NB4 (cell line): Measurements from ENCODE around the gene RASGRP3.

Source experiments
- DNase-seq: peaks from one replicate; pipeline ENCODE4 v3.0.0; 2010; ENCODE audit warnings: low read depth
- H3K4me3 ChIP-seq: one replicate; pipeline ENCODE4 v1.5.1; 2011; ENCODE audit warnings: mild to moderate bottlenecking, low read depth, low read length, moderate library complexity
- MYC ChIP-seq: IDR thresholded peaks from 2 replicates; pipeline ENCODE4 v1.6.1; 2011; ENCODE audit warnings: low read depth, low read length
- POLR2A ChIP-seq: IDR thresholded peaks from 2 replicates; pipeline ENCODE4 v1.6.1; 2011; ENCODE audit warnings: mild to moderate bottlenecking; ENCODE audit not compliant: insufficient read length; ENCODE audit errors: extremely low read depth
- TF ChIP-seq, protein P1 (sequence below): IDR thresholded peaks from 2 replicates; pipeline ENCODE4 v1.6.1; 2011; ENCODE audit warnings: low read depth, low read length
- TF ChIP-seq, protein P2 (sequence below): IDR thresholded peaks from one replicate; pipeline ENCODE4 v1.5.1; 2012; ENCODE audit warnings: low read depth, low read length

Gene RASGRP3

DNA sequence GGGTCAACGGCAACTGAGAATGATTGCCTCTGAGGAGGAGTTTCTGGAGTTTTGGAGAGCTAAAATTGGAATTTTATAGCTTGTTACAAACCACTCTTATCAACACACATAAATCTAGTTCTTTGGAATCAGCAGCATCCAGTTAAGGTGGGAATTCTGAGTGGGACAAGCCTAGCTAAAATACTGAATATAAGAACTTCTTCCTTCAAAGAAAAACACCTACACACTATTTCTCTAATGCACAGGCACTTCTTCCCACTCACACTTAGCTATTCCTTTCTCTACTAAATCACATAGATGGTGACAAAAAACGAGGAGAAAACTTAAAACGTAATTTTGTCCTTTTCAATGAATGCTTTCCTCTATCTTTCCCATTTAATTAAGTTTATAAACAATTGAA lies 79.2 kb downstream of the RASGRP3 start:
- DNase-seq: no peak
- TF ChIP-seq POLR2A (no peak), MYC (no peak)
- TF ChIP-seq, protein P1, sequence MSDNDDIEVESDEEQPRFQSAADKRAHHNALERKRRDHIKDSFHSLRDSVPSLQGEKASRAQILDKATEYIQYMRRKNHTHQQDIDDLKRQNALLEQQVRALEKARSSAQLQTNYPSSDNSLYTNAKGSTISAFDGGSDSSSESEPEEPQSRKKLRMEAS: no peak
- TF ChIP-seq, protein P2, sequence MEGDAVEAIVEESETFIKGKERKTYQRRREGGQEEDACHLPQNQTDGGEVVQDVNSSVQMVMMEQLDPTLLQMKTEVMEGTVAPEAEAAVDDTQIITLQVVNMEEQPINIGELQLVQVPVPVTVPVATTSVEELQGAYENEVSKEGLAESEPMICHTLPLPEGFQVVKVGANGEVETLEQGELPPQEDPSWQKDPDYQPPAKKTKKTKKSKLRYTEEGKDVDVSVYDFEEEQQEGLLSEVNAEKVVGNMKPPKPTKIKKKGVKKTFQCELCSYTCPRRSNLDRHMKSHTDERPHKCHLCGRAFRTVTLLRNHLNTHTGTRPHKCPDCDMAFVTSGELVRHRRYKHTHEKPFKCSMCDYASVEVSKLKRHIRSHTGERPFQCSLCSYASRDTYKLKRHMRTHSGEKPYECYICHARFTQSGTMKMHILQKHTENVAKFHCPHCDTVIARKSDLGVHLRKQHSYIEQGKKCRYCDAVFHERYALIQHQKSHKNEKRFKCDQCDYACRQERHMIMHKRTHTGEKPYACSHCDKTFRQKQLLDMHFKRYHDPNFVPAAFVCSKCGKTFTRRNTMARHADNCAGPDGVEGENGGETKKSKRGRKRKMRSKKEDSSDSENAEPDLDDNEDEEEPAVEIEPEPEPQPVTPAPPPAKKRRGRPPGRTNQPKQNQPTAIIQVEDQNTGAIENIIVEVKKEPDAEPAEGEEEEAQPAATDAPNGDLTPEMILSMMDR: no peak
- H3K4me3 ChIP-seq: no peak overlapping the region

DNA sequence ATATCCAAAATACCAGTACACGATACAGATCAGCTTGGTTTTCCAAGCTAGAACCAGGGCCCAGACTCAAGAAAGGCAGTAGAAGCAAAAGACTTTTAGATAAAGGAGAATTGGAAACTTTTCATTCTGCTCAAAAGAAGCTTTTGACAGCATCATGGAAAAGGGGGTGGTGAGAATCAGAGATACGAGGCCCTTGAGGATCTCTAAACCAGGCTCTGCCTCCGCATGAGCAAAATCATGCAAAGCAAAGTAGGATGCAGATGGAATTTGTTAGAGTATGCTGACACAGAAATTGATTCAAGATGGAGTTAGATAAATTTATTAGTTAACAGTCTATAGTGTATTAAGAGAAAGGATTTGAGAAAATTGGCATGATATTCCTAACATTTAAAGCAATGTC lies 82.9 kb downstream of the RASGRP3 start:
- DNase-seq: no peak
- TF ChIP-seq, protein P2: no peak
- TF ChIP-seq, protein P1: no peak
- no peak for TF ChIP-seq MYC
- no peak for TF ChIP-seq POLR2A
- no peak overlapping the region for H3K4me3 ChIP-seq

DNA sequence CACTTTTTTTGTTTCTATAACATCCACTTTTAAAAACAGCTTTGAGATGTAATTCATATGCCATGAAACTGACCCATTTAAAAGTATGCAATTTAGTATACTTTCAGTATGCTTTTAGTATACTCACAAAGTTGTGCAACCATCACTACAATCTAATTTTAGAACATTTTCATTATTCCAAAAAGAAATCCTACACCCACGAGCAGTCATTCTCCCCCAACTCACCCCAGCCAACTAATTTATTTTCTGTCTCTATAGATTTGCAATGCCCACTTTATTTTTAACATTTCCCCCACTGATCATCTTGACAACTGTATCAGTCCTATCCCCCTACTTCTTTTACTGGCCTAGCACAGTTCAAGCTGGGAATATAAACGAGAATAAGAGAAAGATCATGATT lies 83.6 kb downstream of the RASGRP3 start:
- H3K4me3 ChIP-seq: no peak overlapping the region
- TF ChIP-seq, protein P1: no peak
- no peak for TF ChIP-seq POLR2A
- TF ChIP-seq, protein P2: no peak
- DNase-seq: no peak

DNA sequence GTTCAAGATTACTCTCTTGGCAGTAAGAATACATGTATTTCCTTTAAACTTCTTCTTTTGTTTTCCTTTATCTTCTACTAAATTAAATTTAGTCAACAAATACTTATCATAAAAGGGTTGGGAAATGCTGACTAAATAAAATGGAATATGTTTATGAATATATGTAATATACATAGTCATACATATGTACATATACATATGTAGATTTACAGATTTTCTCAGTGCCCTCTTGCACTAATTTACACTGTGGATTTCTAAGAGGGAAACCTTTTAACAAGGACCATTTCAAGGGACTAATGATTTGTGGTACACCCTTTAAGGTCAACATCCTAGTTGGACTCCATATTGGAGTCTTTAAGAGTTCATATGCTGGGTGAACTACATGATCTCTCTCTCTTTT lies 85.4 kb downstream of the RASGRP3 start:
- H3K4me3 ChIP-seq: no peak overlapping the region
- DNase-seq: no peak
- TF ChIP-seq, protein P2: no peak
- TF ChIP-seq, protein P1: no peak
- no peak for TF ChIP-seq MYC
- no peak for TF ChIP-seq POLR2A

DNA sequence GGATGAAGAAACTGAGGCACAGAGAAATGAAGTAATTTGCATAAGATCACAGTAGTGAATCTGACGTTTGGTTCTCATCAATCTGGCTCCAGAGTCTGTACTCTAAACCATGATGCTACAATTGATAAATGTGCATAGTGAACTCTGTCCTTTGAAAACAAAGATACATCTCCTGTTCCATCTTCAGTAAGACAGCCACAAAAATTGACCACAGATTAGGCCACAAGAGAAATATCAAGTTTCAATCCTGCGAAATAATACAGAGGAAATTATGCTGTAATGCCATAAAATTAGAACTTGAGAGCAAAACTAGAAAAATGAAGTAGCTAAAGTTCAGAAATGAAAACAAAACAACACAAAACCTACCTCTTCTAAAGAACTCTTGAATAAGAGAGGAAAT lies 94.2 kb downstream of the RASGRP3 start:
- TF ChIP-seq, protein P2: no peak
- TF ChIP-seq POLR2A (no peak), MYC (no peak)
- TF ChIP-seq, protein P1: no peak
- no peak for DNase-seq
- H3K4me3 ChIP-seq: no peak overlapping the region

DNA sequence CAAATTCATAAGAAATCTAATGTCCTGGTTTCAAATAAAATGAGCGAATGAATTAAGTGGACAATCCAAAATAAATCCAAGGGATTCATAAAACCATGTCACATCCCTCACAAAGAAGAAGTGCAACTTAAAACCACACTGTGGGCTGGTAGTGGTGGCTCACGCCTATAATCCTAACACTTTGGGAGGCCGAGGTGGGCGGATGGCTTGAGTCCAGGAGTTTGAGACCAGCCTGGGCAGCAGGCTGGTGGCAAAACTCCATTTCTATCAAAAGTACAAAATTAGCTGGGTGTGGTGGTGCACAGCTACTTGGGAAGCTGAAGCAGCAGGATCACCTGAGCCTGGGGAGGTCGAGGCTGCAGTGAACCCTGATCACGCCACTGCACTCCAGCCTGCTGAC lies 97.2 kb downstream of the RASGRP3 start:
- DNase-seq: no peak
- TF ChIP-seq, protein P1: no peak
- TF ChIP-seq POLR2A (no peak), MYC (no peak)
- TF ChIP-seq, protein P2: no peak

More for the DNA sequence above, 97.2 kb downstream of the RASGRP3 start:
- no peak overlapping the region for H3K4me3 ChIP-seq
